Measurements from ENCODE around the gene NETO2. TPM values are rescaled to one million over a fixed set of nuclear protein-coding genes. Genes with fewer than 3 reads are reported as not detected.
A peak's percentile ranks its signal among the peaks of the same experiment; 100 is the strongest.

The NETO2 gene
- total and polyA plus RNA-seq, 2 of the 13 experiments (the other 11 are each of a cell fraction or from before 2014, with no cell fraction given), result 8.2 to 13.5 TPM

- no peak for TF ChIP-seq ZNF773 (CRISPR knock-in tag; IDR thresholded peaks at IDR 0.05; ENCODE audit: borderline replicate concordance)
- 0 out of 2 replicates have a peak, but pooled peaks have one; percentile 51 for TF ChIP-seq ZNF639 (CRISPR knock-in tag; conservative IDR thresholded peaks at IDR 0.05)
- TF ChIP-seq TARDBP (CRISPR knock-in tag; IDR thresholded peaks at IDR 0.05), result no peak
- no peak for TF ChIP-seq ZNF790 (CRISPR knock-in tag; IDR thresholded peaks at IDR 0.05; ENCODE audit: borderline replicate concordance)
- TF ChIP-seq PAXIP1 (CRISPR knock-in tag; conservative IDR thresholded peaks at IDR 0.05), result 0 out of 2 replicates have a peak, but pooled peaks have one; percentile 15
- no peak for TF ChIP-seq SIX4 (CRISPR knock-in tag; IDR thresholded peaks at IDR 0.05)
- TF ChIP-seq PHF21A (CRISPR knock-in tag; IDR thresholded peaks at IDR 0.05), result peak; percentile 55; the same call in 1 of the 2 replicates
- no peak for TF ChIP-seq SP5 (CRISPR knock-in tag; IDR thresholded peaks at IDR 0.05; ENCODE audit: borderline replicate concordance, low read depth)
- no peak for TF ChIP-seq ZNF256 (CRISPR knock-in tag; conservative IDR thresholded peaks at IDR 0.05)
- TF ChIP-seq CHD4 (IDR thresholded peaks at IDR 0.05; ENCODE audit: borderline replicate concordance, low read length), result no peak
- TF ChIP-seq SMARCE1 (IDR thresholded peaks at IDR 0.05; ENCODE audit: borderline replicate concordance), result no peak
- TF ChIP-seq HDAC6 (IDR thresholded peaks at IDR 0.05; ENCODE audit: low read depth, low read length), result no peak
- no peak for TF ChIP-seq SIN3B (IDR thresholded peaks at IDR 0.05; ENCODE audit: low read length)
- TF ChIP-seq AKAP8 (CRISPR knock-in tag; IDR thresholded peaks at IDR 0.05), result no peak
- TF ChIP-seq THAP8 (CRISPR knock-in tag; IDR thresholded peaks at IDR 0.05; ENCODE audit: borderline replicate concordance), result no peak
- 0 out of 2 replicates have a peak, but pooled peaks have one; percentile 21 for TF ChIP-seq ZSCAN12 (CRISPR knock-in tag; IDR thresholded peaks at IDR 0.05)
- TF ChIP-seq ZNF816 (CRISPR knock-in tag; IDR thresholded peaks at IDR 0.05; ENCODE audit: borderline replicate concordance), result no peak; the same call in 1 of the 2 replicates
- TF ChIP-seq ZNF138 (CRISPR knock-in tag; IDR thresholded peaks at IDR 0.05; ENCODE audit: low read depth), result 0 out of 2 replicates have a peak, but pooled peaks have one; percentile 24
- TF ChIP-seq ZNF775 (CRISPR knock-in tag; IDR thresholded peaks at IDR 0.05; ENCODE audit: borderline replicate concordance), result no peak
- no peak for TF ChIP-seq ZNF343 (CRISPR knock-in tag; IDR thresholded peaks at IDR 0.05)
- 0 out of 2 replicates have a peak, but pooled peaks have one; percentile 52 for TF ChIP-seq EED (CRISPR knock-in tag; IDR thresholded peaks at IDR 0.05)
These were observed at the start of gene NETO2 (continued) for GRCh38 chr16:47143677-47144558.

All from HepG2 (cell line).